SK-N-SH (cell line): ENCODE data around the gene UBN1. TPM values are rescaled to one million over a fixed set of nuclear protein-coding genes. Genes with fewer than 3 reads are reported as not detected.

ENCODE experiments used
- CTCF ChIA-PET: fragments of 300-600, 350-600 bp; formaldehyde crosslinking; extraction: SDS; loops from one replicate; lab custom pipeline; 2021; lab: Yijun Ruan, JAX
- POLR2A ChIA-PET: fragments of 350-600 bp; sonication (Branson Sonifier 250); formaldehyde crosslinking; extraction: SDS; loops from one replicate; lab custom pipeline; 2020; ENCODE audit warnings: antibody characterized with exemption, inconsistent platforms; lab: Yijun Ruan, JAX
- DNase-seq: peaks from one replicate; pipeline ENCODE4 v3.0.0; 2012
- H2AFZ ChIP-seq: fragments of 200-600 bp; sonication (generic); 2 replicates; pipeline ENCODE4 v1.8.1; 2016; ENCODE audit warnings: antibody characterized with exemption, mild to moderate bottlenecking, low read depth
- H3F3A ChIP-seq: fragments of 200-600 bp; sonication (generic); replicated peaks from 2 replicates; pipeline ENCODE3; 2016; ENCODE audit warnings: antibody characterized with exemption, mild to moderate bottlenecking; ENCODE audit not compliant: insufficient read depth
- H3K27ac ChIP-seq, 2 experiments: fragments of 200-500 bp in 1 of 2; fragments of 200-600 bp in 1 of 2; sonication (Bioruptor generic) in 1 of 2; sonication (generic), shearing (Covaris generic) in 1 of 2; 2 replicates each; pipeline versions ENCODE4 v1.5.1 to v1.6.1; 2014 to 2016; ENCODE audit warnings: low read depth in 2 of 2, inconsistent platforms in 1 of 2, low read length in 1 of 2, mild to moderate bottlenecking in 1 of 2, mixed read lengths in 1 of 2
- H3K27me3 ChIP-seq: fragments of 200-600 bp; sonication (generic), shearing (Covaris generic); 2 replicates; pipeline ENCODE4 v1.6.1; 2016; ENCODE audit warnings: mixed run types; ENCODE audit not compliant: insufficient read depth
- H3K36me3 ChIP-seq, 2 experiments: fragments of 200-500 bp in 1 of 2; fragments of 200-600 bp in 1 of 2; sonication (Bioruptor generic) in 1 of 2; sonication (generic) in 1 of 2; replicated peaks in 1 of 2; 2 replicates each; pipeline versions ENCODE3 to v1.5.1; 2014 to 2016; ENCODE audit warnings: low read length in 1 of 2, mild to moderate bottlenecking in 1 of 2; ENCODE audit not compliant: insufficient read depth in 2 of 2, control insufficient read depth in 1 of 2
- H3K4me1 ChIP-seq, 2 experiments: fragments of 200-500 bp in 1 of 2; fragments of 200-600 bp in 1 of 2; sonication (Bioruptor generic) in 1 of 2; sonication (generic), shearing (Covaris generic) in 1 of 2; 2 replicates each; pipeline versions ENCODE4 v1.5.1 to v1.6.1; 2014 to 2016; ENCODE audit warnings: low read depth in 1 of 2, low read length in 1 of 2, mixed run types in 1 of 2; ENCODE audit not compliant: insufficient read depth in 2 of 2, control insufficient read depth in 1 of 2
- H3K4me2 ChIP-seq: fragments of 200-600 bp; sonication (generic), shearing (Covaris generic); 2 replicates; pipeline ENCODE4 v1.6.1; 2017; ENCODE audit warnings: mixed run types
- H3K4me3 ChIP-seq, 2 experiments: fragments of 200-500 bp in 1 of 2; fragments of 200-600 bp in 1 of 2; sonication (Bioruptor generic) in 1 of 2; sonication (generic), shearing (Covaris generic) in 1 of 2; 2 replicates each; pipeline versions ENCODE4 v1.5.1 to v1.8.1; 2014 to 2016; ENCODE audit warnings: low read depth in 2 of 2, inconsistent platforms in 1 of 2, low read length in 1 of 2, mild to moderate bottlenecking in 1 of 2, mixed read lengths in 1 of 2, moderate library complexity in 1 of 2
- H3K79me2 ChIP-seq: fragments of 200-600 bp; sonication (generic); 2 replicates; pipeline ENCODE4 v1.8.1; 2017; ENCODE audit warnings: mild to moderate bottlenecking; ENCODE audit not compliant: insufficient read depth
- H3K9ac ChIP-seq: fragments of 200-600 bp; sonication (generic); 2 replicates; pipeline ENCODE4 v1.6.1; 2017; ENCODE audit warnings: mixed run types
- H3K9me2 ChIP-seq: fragments of 200-600 bp; sonication (generic); 2 replicates; pipeline ENCODE4 v1.6.1; 2017; ENCODE audit warnings: mixed run types
- H3K9me3 ChIP-seq: fragments of 200-600 bp; sonication (generic); 2 replicates; pipeline ENCODE4 v1.6.1; 2017; ENCODE audit warnings: mixed run types, mild to moderate bottlenecking, moderate library complexity
- H4K20me1 ChIP-seq: fragments of 200-600 bp; sonication (generic); 2 replicates; pipeline ENCODE4 v1.6.1; 2017; ENCODE audit warnings: mild to moderate bottlenecking, mixed run types; ENCODE audit not compliant: insufficient read depth
- EP300 ChIP-seq, 2 experiments: IDR thresholded peaks; 2 replicates each; pipeline versions ENCODE4 v1.4.0 to v1.6.1; 2012; ENCODE audit warnings: borderline replicate concordance in 1 of 2, low read depth in 1 of 2, low read length in 1 of 2
- EZH2phosphoT487 ChIP-seq: fragments of 200-600 bp; sonication (generic); IDR thresholded peaks from 2 replicates; pipeline ENCODE4 v1.6.1; 2017; ENCODE audit warnings: low read depth, mixed run types, mild to moderate bottlenecking, antibody characterized with exemption, moderate library complexity, borderline replicate concordance
- FOSL2 ChIP-seq: IDR thresholded peaks from 2 replicates; pipeline ENCODE4 v1.4.0; 2012; ENCODE audit warnings: low read depth, mild to moderate bottlenecking, moderate library complexity, borderline replicate concordance
- GATA2 ChIP-seq: sonication (generic); formaldehyde crosslinking; IDR thresholded peaks from 2 replicates; pipeline ENCODE4 v1.5.0; 2020; ENCODE audit warnings: mild to moderate bottlenecking, missing genetic modification reagents
- MAX ChIP-seq: IDR thresholded peaks from 2 replicates; pipeline ENCODE4 v1.4.0; 2012; ENCODE audit warnings: low read depth
- MEF2A ChIP-seq: IDR thresholded peaks from 2 replicates; pipeline ENCODE4 v1.4.0; 2012; ENCODE audit warnings: low read depth, borderline replicate concordance
- MXI1 ChIP-seq: IDR thresholded peaks from 2 replicates; pipeline ENCODE4 v1.6.1; 2012; ENCODE audit warnings: mild to moderate bottlenecking, low read depth, low read length, improper control_type of control experiment
- NRF1 ChIP-seq: IDR thresholded peaks from 2 replicates; pipeline ENCODE4 v1.6.1; 2012; ENCODE audit warnings: low read depth, mild to moderate bottlenecking, low read length
- POLR2AphosphoS5 ChIP-seq: IDR thresholded peaks from 2 replicates; pipeline ENCODE4 v1.6.1; 2012; ENCODE audit warnings: low read depth, low read length
- RAD21 ChIP-seq: IDR thresholded peaks from 2 replicates; pipeline ENCODE4 v1.6.1; 2012; ENCODE audit warnings: mild to moderate bottlenecking, low read length
- RCOR1 ChIP-seq: fragments of 150-350 bp; IDR thresholded peaks from 2 replicates; pipeline ENCODE4 v1.6.1; 2017; ENCODE audit warnings: antibody characterized with exemption, low read length
- REST ChIP-seq: IDR thresholded peaks from 2 replicates; pipeline ENCODE4 v1.6.1; 2012; ENCODE audit warnings: mild to moderate bottlenecking, low read depth, low read length, moderate library complexity
- RFX5 ChIP-seq: IDR thresholded peaks from 2 replicates; pipeline ENCODE4 v1.6.1; 2012; ENCODE audit warnings: mild to moderate bottlenecking, improper control_type of control experiment, low read length
- RXRA ChIP-seq: IDR thresholded peaks from 2 replicates; pipeline ENCODE4 v1.4.0; 2012; ENCODE audit warnings: low read depth, mild to moderate bottlenecking, borderline replicate concordance
- SMC3 ChIP-seq: IDR thresholded peaks from 2 replicates; pipeline ENCODE4 v1.6.1; 2012; ENCODE audit warnings: low read depth, low read length, improper control_type of control experiment
- WGBS: methylation state at CpG from one replicate; pipeline ENCODE4 v1.1.6; 2017; ENCODE audit warnings: low lambda C conversion rate; 5-methylcytosine and 5-hydroxymethylcytosine counted together
- polyA plus RNA-seq, 3 experiments: library from polyadenylated mRNA; depleted of rRNA; stranded (reverse); fragments of >200 nt; gene quantifications; 2 replicates each; pipeline ENCODE4 v1.2.3, GENCODE V29; 2012
- TF ChIP-seq, protein P1 (sequence below): fragments of 200-600 bp; sonication (generic); IDR thresholded peaks from 2 replicates; pipeline ENCODE4 v1.6.1; 2017; ENCODE audit warnings: antibody characterized with exemption, mild to moderate bottlenecking, moderate library complexity
- TF ChIP-seq, protein P2 (sequence below): IDR thresholded peaks from 2 replicates; pipeline ENCODE4 v1.4.0; 2012; ENCODE audit warnings: low read depth, borderline replicate concordance

The UBN1 gene
- polyA plus RNA-seq, 1 of the 3 experiments (the other 2 are of a cell fraction) = 10.9 TPM

DNA sequence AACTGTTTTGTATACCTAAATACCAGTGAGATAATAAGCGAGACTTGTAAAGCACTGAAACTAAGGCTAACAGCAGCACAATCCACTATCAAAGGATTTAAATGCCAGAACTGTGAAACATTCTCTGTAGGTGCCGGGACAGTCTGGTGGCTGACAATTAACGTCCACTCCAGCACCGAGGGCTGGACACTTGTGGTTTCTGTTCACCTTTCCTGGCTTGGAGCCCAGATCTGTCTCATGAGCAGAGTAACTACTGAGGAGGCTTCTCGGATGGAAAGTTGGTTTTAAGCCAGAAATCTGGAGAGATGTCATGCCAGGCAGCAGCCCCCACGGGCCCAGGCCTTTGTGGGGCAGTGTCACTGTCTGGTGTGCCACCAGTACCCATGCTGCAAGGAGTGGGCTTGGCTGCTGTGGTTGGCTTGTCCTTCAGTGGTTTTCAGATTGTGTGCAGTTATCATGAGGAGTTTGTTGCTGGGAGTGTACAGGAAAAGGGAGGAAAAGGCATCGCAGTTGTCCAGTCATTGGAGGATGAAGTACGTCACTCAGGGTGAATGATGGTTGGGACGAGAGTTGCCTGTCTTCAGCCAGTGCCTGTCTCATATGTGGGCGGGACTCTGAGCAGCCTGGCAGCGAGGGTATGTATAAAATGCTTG is 35.5 kb downstream of the UBN1 start (continued):
- no peak for TF ChIP-seq RFX5
- no peak for TF ChIP-seq RXRA
- no peak; the same call in none of the 2 replicates for TF ChIP-seq MXI1

DNA sequence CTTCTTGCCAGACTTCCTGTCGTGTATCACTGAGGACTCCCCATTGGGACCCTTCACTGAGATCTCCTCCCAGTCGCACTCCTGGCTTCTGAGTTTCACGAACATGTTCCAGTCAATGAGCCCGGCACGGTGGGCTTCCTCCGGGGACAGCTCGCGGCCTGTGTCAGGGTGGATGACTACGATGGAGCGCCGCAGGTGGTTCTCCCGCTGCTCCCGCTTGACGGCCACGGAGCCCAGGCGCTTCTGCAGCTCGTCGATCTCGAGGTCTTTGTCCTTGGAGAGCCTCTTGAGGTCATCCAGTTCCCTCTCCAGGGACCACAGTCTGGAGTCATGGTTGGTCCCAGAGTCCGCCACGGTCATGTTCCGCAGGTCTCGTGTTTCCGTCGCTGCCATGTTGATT is 36.2 kb downstream of the UBN1 start:
- 99% methylated on average over 16 of the region's 25 CpGs for WGBS
- Histone ChIP-seq H3K4me1 (peaks cover 11 to 24% of the 10 kb centered on the region in 2 experiments; a peak in 3 of 4 replicates), H3K4me3 (no peak overlapping the region), H3F3A (peaks cover 23% of the 10 kb centered on the region), H4K20me1 (peaks cover 26% of the 10 kb centered on the region), H3K27me3 (no peaks in the 10 kb centered on the region), H3K4me2 (no peak overlapping the region), H3K9ac (no peak overlapping the region), H3K27ac (peak overlapping the region in 1 of 2 experiments; percentile 80; a peak in 3 of 4 replicates), H3K9me3 (no peaks in the 10 kb centered on the region), H3K36me3 (peaks cover 29 to 71% of the 10 kb centered on the region in 2 experiments), H2AFZ (no peak overlapping the region), H3K9me2 (no peaks in the 10 kb centered on the region), H3K79me2 (peaks cover 7% of the 10 kb centered on the region; the same call in 1 of the 2 replicates)
- CTCF ChIA-PET = interaction anchor here (0.9 to 1.0 kb wide), 2 partner anchors 16 to 49 kb away, joined by 3 read pairs; no protein-coding TSS in a partner anchor
- no peak for TF ChIP-seq FOSL2
- TF ChIP-seq RAD21 = no peak
- TF ChIP-seq EZH2phosphoT487 = no peak
- no peak for TF ChIP-seq MXI1
- no peak for TF ChIP-seq NRF1
- TF ChIP-seq, protein P1, sequence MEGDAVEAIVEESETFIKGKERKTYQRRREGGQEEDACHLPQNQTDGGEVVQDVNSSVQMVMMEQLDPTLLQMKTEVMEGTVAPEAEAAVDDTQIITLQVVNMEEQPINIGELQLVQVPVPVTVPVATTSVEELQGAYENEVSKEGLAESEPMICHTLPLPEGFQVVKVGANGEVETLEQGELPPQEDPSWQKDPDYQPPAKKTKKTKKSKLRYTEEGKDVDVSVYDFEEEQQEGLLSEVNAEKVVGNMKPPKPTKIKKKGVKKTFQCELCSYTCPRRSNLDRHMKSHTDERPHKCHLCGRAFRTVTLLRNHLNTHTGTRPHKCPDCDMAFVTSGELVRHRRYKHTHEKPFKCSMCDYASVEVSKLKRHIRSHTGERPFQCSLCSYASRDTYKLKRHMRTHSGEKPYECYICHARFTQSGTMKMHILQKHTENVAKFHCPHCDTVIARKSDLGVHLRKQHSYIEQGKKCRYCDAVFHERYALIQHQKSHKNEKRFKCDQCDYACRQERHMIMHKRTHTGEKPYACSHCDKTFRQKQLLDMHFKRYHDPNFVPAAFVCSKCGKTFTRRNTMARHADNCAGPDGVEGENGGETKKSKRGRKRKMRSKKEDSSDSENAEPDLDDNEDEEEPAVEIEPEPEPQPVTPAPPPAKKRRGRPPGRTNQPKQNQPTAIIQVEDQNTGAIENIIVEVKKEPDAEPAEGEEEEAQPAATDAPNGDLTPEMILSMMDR = no peak
- no peak for TF ChIP-seq MAX
- no peak for TF ChIP-seq GATA2 (CRISPR knock-in tag)
- TF ChIP-seq SMC3 = no peak
- TF ChIP-seq RCOR1 = no peak
- no peak for TF ChIP-seq MEF2A
- TF ChIP-seq RXRA = no peak
- POLR2A ChIA-PET = no interaction called here
- DNase-seq = no peak

DNA sequence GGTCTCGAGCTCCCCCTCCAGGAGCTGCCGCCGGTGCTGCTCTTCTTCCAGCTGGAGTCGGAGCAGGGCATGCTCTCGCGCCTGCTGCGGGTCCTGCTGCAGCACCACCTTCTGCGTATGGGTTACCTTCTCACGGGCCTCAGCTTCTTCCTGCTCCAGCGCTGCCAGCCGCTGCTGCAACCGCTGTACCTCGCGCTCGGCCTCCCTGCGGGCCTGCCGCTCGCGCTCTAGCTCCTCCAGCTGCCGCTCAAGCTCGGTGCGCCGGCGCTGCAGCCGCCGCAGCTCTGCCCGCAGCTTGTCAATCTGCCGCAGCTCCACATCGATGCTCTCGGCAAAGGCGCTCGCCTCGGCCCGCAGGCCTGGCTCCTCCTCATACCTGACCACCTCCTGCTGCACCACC is 36.9 kb downstream of the UBN1 start:
- peaks cover 26 to 75% of the 10 kb centered on the region in 2 experiments for H3K36me3 ChIP-seq
- no peak for DNase-seq
- no peak overlapping the region for H2AFZ ChIP-seq
- CTCF ChIA-PET = interaction anchor here (0.9 to 1.2 kb wide), 3 partner anchors 17 to 1758 kb away, joined by 3 read pairs; no protein-coding TSS in a partner anchor
- H3K4me2 ChIP-seq = no peak overlapping the region
- no peak overlapping the region for H3K4me3 ChIP-seq
- no peaks in the 10 kb centered on the region for H3K9me3 ChIP-seq
- H3K4me1 ChIP-seq = peaks cover 11 to 24% of the 10 kb centered on the region in 2 experiments; a peak in 3 of 4 replicates
- no peaks in the 10 kb centered on the region for H3K9me2 ChIP-seq
- H3K79me2 ChIP-seq = 0 out of 2 replicates have a peak, but pooled peaks cover 5% of the 10 kb centered on the region
- 95% methylated on average over 29 of the region's 34 CpGs for WGBS
- H3F3A ChIP-seq = peaks cover 19% of the 10 kb centered on the region
- H3K27ac ChIP-seq = no peak overlapping the region
- POLR2A ChIA-PET = no interaction called here
- H3K9ac ChIP-seq = no peak overlapping the region
- H4K20me1 ChIP-seq = peaks cover 26% of the 10 kb centered on the region
- H3K27me3 ChIP-seq = no peaks in the 10 kb centered on the region
- TF ChIP-seq POLR2AphosphoS5 (no peak), MAX (no peak), RAD21 (no peak), FOSL2 (no peak), REST (no peak), EP300 (IDR thresholded peaks at IDR 0.05; ENCODE audit: borderline replicate concordance in 1 of 2, low read depth in 1 of 2, low read length in 1 of 2) (no peak)
- TF ChIP-seq, protein P2, sequence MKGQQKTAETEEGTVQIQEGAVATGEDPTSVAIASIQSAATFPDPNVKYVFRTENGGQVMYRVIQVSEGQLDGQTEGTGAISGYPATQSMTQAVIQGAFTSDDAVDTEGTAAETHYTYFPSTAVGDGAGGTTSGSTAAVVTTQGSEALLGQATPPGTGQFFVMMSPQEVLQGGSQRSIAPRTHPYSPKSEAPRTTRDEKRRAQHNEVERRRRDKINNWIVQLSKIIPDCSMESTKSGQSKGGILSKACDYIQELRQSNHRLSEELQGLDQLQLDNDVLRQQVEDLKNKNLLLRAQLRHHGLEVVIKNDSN = no peak
